PC-9 (cell line): ENCODE results near the gene ANKRD33B. TPM values are rescaled to one million over a fixed set of nuclear protein-coding genes. Genes with fewer than 3 reads are reported as not detected.
"Not testable (repeated sequence)": the region's sequence is repeated elsewhere in the genome, so short reads cannot be mapped to it uniquely, and the experiment has no call there.

Experiments
- BruUV-seq: library from RNA; stranded (reverse); fragments of 400-500 nt; replicated peaks from 2 replicates; lab custom pipeline; 2021; lab: Mats Ljungman, UMichigan
- CTCF ChIA-PET: fragments of 300-600 bp; sonication (Branson Sonifier 250); formaldehyde crosslinking; loops from one replicate; lab custom pipeline; 2022; ENCODE audit warnings: antibody characterized with exemption; lab: Charles Lee
- POLR2A ChIA-PET: fragments of 300-600 bp; sonication (Branson Sonifier 250); formaldehyde crosslinking; loops from one replicate; lab custom pipeline; 2022; ENCODE audit warnings: antibody characterized with exemption; ENCODE audit not compliant: unreplicated experiment; lab: Charles Lee
- DNase-seq, 2 experiments: peaks; one replicate each; pipeline versions ENCODE4 v3.0.0 to v3.0.0-alpha.2; 2015 to 2022; ENCODE audit warnings: mixed read lengths in 1 of 2
- H2AFZ ChIP-seq: fragments of 200-600 bp; sonication (generic); 2 replicates; pipeline ENCODE4 v1.8.1; 2017; ENCODE audit warnings: antibody characterized with exemption
- H3F3A ChIP-seq: fragments of 200-600 bp; sonication (generic); 2 replicates; pipeline ENCODE4 v1.8.1; 2017; ENCODE audit warnings: antibody characterized with exemption, mild to moderate bottlenecking, low read depth; ENCODE audit not compliant: insufficient read depth
- H3K27ac ChIP-seq: fragments of 200-600 bp; sonication (generic); 2 replicates; pipeline ENCODE4 v1.6.1; 2016; ENCODE audit warnings: mixed run types
- H3K27me3 ChIP-seq: fragments of 200-600 bp; sonication (generic); 2 replicates; pipeline ENCODE4 v1.6.1; 2016; ENCODE audit warnings: low read depth, mixed run types; ENCODE audit not compliant: insufficient read depth
- H3K36me3 ChIP-seq: fragments of 200-600 bp; sonication (generic); 2 replicates; pipeline ENCODE4 v1.6.1; 2016; ENCODE audit warnings: low read depth, mixed run types
- H3K4me1 ChIP-seq: fragments of 200-600 bp; sonication (generic); replicated peaks from 2 replicates; pipeline ENCODE4 v1.6.1; 2016; ENCODE audit warnings: mixed run types; ENCODE audit not compliant: insufficient read depth
- H3K4me2 ChIP-seq: fragments of 200-600 bp; sonication (generic); 2 replicates; pipeline ENCODE4 v1.6.1; 2017; ENCODE audit warnings: mixed run types
- H3K4me3 ChIP-seq: fragments of 200-600 bp; sonication (generic); 2 replicates; pipeline ENCODE4 v1.6.1; 2016; ENCODE audit warnings: mixed run types
- H3K79me2 ChIP-seq: fragments of 200-600 bp; sonication (generic); 2 replicates; pipeline ENCODE4 v1.6.1; 2017; ENCODE audit warnings: low read depth, mixed run types
- H3K9me2 ChIP-seq: fragments of 200-600 bp; sonication (generic); 2 replicates; pipeline ENCODE4 v1.8.1; 2017; ENCODE audit warnings: mild to moderate bottlenecking; ENCODE audit not compliant: insufficient read depth
- H3K9me3 ChIP-seq: fragments of 200-600 bp; sonication (generic); 2 replicates; pipeline ENCODE4 v1.8.1; 2016; ENCODE audit warnings: low read depth; ENCODE audit not compliant: insufficient read depth
- H4K20me1 ChIP-seq: fragments of 200-600 bp; sonication (generic); 2 replicates; pipeline ENCODE4 v1.8.1; 2017; ENCODE audit not compliant: insufficient read depth
- CTCF ChIP-seq: fragments of 200-600 bp; sonication (generic); conservative IDR thresholded peaks from 2 replicates; pipeline ENCODE4 v1.6.1; 2017; ENCODE audit warnings: mixed run types, antibody characterized with exemption, mild to moderate bottlenecking, moderate library complexity
- EZH2 ChIP-seq: fragments of 200-600 bp; sonication (generic); IDR thresholded peaks from 2 replicates; pipeline ENCODE4 v1.8.0; 2017; ENCODE audit warnings: antibody characterized with exemption, low read depth
- intact Hi-C: fragments of 100-400 bp; cut with micrococcal nuclease; formaldehyde crosslinking; loops from one replicate; pipeline ENCODE4 v1.10.0; 2022; ENCODE audit not compliant: unreplicated experiment
- total RNA-seq: library from RNA; stranded (reverse); gene quantifications from 2 replicates; pipeline ENCODE4 v1.2.3, GENCODE V29; 2021

Gene ANKRD33B
- total RNA-seq, 1 experiment from 2014 or later, result 32.1 TPM

GRCh38 chr5:10607023-10607665 lies 43.3 kb downstream of the ANKRD33B start:
- Histone ChIP-seq H2AFZ (no peak overlapping the region), H3K9me2 (no peaks in the 10 kb centered on the region), H3F3A (peaks cover 9% of the 10 kb centered on the region), H3K4me2 (no peak overlapping the region), H3K27me3 (no peaks in the 10 kb centered on the region), H3K27ac (no peak overlapping the region), H3K9me3 (no peaks in the 10 kb centered on the region), H3K36me3 (no peaks in the 10 kb centered on the region), H3K79me2 (peaks cover 8% of the 10 kb centered on the region; the same call in 1 of the 2 replicates), H4K20me1 (no peaks in the 10 kb centered on the region; the same call in 1 of the 2 replicates), H3K4me1 (peaks cover 3% of the 10 kb centered on the region), H3K4me3 (no peak overlapping the region)
- TF ChIP-seq EZH2 (no peak), CTCF (no peak)
- BruUV-seq, result no TSS peak
- intact Hi-C loops, result no loop called here
- POLR2A ChIA-PET, result interaction anchor here (0.6 to 0.7 kb wide), 3 partner anchors 65 to 468 kb away, joined by 9 to 17 read pairs (median 14); partner anchors contain the start of gene DAP
- CTCF ChIA-PET, result interaction anchor here (0.6 to 1.5 kb wide), 5 partner anchors 20 to 601 kb away, joined by 3 to 10 read pairs (median 4); no protein-coding TSS in a partner anchor
- no peak for DNase-seq

- DNase-seq, result no peak
- Histone ChIP-seq H3K4me2 (no peak overlapping the region), H3K79me2 (peaks cover 2% of the 10 kb centered on the region; the same call in 1 of the 2 replicates), H3K4me3 (no peak overlapping the region), H3K4me1 (no peaks in the 10 kb centered on the region), H3K9me2 (no peaks in the 10 kb centered on the region), H3K9me3 (no peaks in the 10 kb centered on the region), H2AFZ (no peak overlapping the region), H3K27me3 (no peaks in the 10 kb centered on the region), H3K36me3 (no peaks in the 10 kb centered on the region), H3K27ac (no peak overlapping the region), H4K20me1 (no peaks in the 10 kb centered on the region; the same call in 1 of the 2 replicates), H3F3A (peaks cover 7% of the 10 kb centered on the region; the same call in 1 of the 2 replicates)
- ChIA-PET POLR2A (interaction anchor here (0.6 to 0.7 kb wide), 2 partner anchors 57 to 153 kb away, joined by 3 to 5 read pairs; no protein-coding TSS in a partner anchor), CTCF (interaction anchor here (0.6 to 1.5 kb wide), 5 partner anchors 20 to 600 kb away, joined by 3 to 6 read pairs (median 4); no protein-coding TSS in a partner anchor)
- TF ChIP-seq CTCF, result no peak
- TF ChIP-seq EZH2, result no peak
- intact Hi-C loops, result no loop called here
- BruUV-seq, result no TSS peak
Observed at GRCh38 chr5:10607666-10608073, 43.8 kb downstream of the ANKRD33B start.

- H3K4me2 ChIP-seq, H3F3A ChIP-seq, H3K27me3 ChIP-seq, H3K27ac ChIP-seq, intact Hi-C loops, H3K36me3 ChIP-seq, H2AFZ ChIP-seq, BruUV-seq, DNase-seq, H3K4me1 ChIP-seq, H3K9me2 ChIP-seq, H3K79me2 ChIP-seq, H3K9me3 ChIP-seq, H4K20me1 ChIP-seq, H3K4me3 ChIP-seq: not testable (repeated sequence)
- ChIA-PET CTCF (interaction anchor here (0.7 to 1.5 kb wide), 3 partner anchors 19 to 155 kb away, joined by 3 to 4 read pairs (median 4); no protein-coding TSS in a partner anchor), POLR2A (interaction anchor here (0.6 to 0.7 kb wide), 2 partner anchors 57 to 153 kb away, joined by 3 to 5 read pairs; no protein-coding TSS in a partner anchor)
Observed at GRCh38 chr5:10608081-10608480, 44.2 kb downstream of the ANKRD33B start.
